ENCODE measurements around the gene TTC39A.

TTC39A gene

DNA sequence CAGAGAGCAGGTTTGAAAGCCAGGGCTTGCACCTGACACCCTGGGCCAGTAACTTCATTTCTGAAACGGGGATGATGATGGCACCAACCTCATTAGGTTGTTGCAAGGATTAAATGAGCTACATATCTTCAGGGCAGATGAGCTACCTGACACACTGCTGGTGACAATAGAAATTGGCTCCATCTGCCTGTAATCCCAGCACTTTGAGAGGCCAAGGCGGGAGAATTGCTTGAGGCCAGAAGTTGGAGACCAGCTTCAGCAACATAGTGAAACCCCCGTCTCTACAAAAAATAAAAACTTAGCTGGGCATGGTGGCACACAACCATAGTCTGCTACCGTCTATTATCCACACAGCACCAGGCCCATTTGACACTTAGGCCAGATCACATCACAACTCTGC is 6.3 kb upstream of the TTC39A start:
- DNase-seq (ENCODE audit: low read depth): no peak

DNA sequence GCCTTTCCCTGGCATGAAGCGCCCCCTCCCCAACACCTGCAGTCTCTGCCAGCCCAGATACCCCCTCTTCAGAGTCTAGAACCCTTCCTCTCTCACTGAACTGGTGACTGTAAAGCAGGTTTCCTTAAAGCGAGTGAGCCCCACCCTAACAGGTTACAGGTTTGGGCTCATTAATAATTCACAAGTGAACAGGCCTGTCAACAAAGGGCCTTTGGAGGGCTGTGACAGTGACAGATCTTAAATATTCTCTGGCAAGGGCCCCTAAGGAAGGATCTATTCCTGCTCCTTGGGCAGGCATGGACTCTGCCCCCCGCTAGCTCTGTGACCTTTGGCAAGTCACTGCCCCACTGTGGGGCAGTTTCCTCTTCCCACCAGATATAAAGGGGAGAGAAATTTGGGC is 5.6 kb upstream of the TTC39A start:
- no peak for DNase-seq (ENCODE audit: low read depth)

DNA sequence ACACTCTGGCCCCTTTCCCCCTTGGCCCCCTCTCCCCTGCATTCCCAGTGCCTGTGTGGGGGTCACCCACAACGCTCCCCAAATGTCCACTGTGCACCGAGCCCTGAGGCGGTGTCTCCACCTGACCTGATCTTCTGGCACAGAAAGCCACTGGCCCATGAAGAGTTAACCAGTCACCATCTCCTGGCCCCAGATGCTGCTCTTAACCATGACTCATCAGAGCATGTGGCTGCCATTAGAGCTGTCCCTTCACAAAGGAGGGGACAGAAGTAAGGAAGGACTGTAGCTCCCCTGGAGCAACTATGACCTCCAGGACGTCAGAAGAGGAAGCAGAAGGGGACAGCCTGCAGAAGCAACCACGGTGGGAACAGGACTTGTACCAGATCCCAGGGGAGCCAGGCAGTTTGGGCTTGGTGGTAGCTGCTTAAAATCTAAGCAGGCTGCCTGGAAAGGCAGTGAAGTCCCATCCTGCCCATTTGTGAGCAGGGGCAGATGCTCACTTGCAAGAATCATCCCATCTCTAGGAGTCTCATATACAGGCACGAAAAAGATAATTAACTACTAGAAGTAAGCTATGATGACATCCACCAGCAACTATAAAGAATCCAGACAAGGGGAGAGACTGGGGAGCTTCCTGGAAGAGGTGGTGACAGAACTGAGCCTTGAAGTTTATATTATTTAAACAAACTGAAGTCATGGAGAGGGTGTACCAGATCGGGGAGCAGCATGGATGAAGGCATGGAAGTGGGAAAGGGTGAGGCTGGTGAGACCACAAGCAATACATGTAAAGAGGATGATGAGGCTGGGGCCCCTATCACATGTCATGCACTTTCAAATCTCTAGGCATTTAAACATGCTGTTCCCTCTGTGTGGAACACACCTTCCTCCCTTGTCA is 1.1 kb upstream of the TTC39A start:
- DNase-seq (ENCODE audit: low read depth): peak; percentile 37

DNA sequence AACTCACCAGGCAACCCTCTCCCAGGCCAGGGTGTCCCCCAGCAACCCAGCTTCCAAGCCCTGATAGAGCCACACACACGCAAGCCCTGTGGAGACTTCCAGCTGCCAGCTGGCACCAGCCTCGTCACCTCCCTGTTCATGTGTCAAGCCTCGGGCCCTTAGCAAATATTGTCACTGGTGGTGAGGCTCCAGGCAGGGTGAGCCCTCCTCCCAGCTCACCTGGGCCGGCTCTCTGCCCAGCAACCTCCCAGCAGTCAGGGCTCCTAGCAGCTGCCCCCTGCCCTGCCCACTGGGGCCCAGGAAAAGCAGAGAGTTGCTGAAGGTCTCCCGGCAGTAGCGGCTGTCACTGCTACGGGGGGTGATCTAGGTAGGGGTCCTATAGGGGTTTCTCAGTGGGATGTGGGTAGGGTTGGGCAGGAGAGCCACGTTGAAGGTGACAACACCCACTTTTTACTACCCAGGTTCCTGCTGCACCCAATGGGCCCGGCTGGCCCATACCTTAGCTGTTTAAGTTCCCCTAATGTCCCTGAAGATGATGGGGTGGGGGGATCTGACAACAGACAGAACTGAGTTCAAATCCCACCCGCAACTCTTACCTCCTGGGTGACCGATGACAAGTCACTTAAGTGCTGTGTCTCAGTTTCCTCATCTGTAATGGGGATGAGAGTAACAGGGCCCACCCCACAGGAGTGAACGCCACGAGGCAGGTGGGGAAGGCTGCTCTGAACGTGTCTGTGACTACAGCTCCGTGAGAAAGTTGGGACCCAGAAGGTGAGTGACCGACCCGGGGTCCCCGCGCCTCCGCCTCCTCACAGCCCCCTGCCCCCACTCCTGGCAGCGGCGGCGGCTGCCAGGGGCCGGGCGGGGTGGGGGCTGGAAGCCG is 678 bp downstream of the TTC39A start:
- DNase-seq (ENCODE audit: low read depth): no peak

DNA sequence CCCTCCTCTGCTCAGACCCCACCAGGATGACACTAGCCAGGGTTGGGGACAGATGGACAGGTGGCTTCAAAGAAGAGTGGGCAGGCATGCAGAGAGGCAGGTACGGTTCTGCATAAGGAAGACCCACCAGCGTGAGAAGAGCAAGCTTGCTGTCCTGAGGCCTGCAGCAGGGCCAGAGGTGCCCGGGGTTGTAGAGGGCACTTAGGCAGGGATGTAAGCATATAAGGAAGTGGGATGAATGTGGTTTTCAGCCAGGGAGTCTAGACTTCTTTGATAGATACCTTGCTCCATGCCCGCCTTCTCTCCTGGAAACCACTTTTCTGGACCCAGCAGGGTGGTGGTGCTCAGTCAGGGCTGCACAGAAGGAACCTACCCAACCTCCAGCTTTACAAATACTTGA is 1.4 kb downstream of the TTC39A start:
- DNase-seq (ENCODE audit: low read depth): no peak

DNA sequence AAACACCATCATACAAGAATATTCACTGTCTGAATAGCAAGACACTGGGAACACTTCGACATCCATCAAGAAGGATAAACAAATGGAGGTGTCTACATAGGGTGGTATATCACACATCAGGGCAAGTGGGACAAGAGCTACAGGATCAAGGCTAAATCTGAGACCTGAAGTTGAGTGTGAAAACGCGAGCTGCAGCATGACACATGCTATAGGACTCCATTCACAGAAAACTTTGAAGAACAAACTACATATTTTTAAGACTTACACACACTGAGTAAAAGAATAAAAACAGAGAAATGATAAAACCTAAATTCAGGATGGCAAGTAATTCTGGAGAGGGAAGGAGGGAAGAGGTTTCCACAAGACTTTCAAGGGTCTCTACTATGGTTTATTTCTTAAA is 2.1 kb downstream of the TTC39A start:
- no peak for DNase-seq (ENCODE audit: low read depth)

DNA sequence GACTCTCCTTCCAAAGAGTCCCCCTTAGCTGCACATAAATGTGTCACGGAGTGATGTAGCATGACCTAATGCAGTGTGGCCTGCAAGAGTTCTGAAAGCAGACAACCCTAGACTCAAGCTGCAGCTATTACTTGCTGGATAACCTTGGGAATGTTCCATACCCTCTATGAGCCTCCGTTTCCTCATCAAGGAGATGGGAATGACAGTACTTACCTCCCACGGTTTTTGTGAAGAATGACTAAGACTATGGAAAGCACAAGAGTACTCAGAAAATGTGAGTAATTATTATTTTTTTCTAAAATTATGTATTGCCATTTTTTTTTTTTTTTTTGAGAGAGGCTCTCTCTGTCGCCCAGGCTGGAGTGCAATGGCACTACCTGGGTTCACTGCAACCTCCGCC is 3.0 kb downstream of the TTC39A start:
- no peak for DNase-seq (ENCODE audit: low read depth)

DNA sequence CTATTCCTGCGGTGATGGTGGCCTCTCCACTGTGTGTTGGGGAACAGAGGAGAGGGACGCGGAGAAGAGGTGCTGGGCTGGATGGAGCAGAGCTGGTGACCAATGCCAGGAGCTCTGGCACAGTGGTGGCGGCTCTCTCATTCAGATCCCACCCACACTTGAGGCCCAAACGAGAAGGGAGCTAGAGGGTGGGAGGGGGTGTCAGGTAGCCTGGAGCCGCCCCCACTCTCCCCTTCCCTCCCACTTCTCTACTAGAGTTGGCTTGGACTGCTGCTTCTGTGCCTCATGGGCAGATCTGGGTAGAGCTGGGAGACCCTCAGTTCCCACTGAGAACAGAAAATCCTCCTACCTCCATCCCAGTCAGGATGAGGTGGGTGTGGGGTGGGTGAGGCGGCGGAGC is 3.5 kb downstream of the TTC39A start:
- DNase-seq (ENCODE audit: low read depth): no peak

DNA sequence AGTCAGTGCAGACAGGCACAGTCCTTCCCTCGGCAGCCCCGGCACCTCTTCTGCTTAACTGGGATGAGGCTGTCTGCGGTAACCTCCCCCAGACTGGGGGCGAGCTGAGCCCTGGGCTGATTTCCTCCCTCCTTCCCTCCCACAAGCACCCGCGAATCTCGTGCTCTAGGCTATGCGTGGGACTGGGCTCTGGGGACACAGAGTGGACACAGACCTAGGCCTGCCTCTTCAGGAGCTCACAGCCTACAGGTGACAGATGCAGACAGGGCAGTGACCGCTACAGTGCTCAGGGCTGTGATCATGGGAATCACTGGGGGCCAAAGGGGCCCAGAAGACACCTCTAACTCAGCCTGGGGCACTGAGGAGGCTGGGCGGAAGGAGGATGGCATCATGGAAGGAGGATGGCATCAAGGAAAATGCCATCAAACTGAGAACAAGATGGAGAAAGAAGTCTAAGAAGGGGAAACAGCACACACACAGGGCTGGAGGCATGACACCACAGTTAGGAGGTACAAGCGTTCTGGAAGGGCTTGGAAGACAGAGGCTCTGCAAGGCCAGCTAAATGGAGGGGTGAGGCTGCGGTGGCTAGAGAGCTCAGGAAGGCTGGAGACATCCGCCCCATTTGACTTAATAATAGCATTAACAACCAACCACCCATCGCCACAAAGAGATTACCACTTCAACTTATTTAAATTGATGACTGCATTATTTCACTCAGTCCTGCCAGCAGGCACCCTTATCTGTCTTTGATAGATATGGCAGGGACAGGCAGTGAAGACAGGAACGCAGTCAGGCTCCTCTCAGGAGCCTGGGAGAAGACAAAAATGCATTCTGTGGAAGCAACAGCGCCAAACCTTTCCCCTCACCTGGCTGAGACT is 4.2 kb downstream of the TTC39A start:
- DNase-seq (ENCODE audit: low read depth): no peak

DNA sequence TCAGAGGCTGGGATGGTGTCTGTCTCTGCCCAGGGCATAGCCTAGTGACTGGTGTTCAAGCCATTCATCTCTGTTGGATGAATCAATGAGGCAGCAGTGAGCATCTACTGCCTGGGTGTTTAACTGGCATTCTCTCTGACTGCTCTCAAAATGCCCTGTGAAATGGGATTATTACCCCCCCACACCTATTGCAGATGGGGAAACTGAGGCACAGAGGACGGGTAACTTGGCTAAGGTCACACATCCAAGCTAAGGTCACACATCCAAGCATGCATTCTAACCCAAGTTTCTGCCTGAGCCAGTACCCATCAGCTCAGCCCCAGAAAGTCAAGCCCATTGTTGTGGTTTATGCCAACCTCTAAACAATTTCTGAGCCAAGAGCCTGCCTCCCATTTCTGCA is 5.0 kb downstream of the TTC39A start:
- no peak for DNase-seq (ENCODE audit: low read depth)

DNA sequence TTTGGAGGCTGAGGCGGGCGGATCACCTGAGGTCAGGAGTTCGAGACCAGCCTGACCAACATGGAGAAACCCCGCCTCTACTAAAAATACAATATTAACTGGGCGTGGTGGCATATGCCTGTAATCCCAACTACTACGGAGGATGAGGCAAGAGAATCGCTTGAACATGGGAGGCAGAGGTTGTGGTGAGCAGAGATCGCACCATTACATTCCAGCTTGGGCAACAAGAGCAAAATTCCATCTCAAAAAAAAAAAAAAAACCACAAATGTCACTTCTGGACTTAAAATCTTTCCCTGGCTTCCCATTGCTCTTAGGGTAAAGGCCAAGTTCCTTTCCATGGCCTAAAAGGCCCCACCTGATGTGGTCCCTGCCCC is 5.4 kb downstream of the TTC39A start:
- peak; percentile 29 for DNase-seq (ENCODE audit: low read depth)

DNA sequence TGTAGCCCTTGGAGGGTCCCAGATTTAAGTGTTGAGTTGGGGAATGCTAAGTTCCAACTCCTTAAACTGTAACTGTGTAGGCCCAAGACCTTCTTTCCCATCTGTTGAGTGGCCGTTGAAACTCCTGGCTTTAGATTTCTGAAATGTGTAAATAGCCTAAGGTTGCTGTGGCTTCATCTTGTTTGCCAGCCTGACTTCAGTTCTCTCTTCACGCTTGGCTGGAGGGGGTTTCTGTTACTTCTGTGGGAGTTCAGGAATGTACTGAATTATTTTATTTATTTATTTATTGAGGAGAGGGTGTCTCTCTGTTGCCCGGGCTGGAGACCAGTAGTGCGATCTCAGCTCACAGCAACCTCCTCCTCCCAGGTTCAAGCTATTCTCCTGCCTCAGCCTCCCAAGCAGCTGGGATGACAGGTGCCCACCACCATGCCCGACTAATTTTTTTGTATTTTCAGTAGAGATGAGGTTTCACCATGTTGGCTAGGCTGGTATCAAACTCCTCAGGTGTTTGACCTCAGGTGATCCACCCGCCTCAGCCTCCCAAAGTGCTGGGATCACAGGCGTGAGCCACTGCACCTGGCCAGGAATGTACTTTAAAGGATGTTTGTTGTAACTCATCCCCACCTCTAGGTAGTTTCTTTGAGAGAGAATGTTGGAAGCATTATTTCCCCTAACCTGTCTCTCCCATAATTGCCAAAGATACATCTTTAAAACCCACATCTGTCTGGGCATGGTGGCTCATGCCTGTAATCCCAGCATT is 5.9 kb downstream of the TTC39A start:
- peak; percentile 20 for DNase-seq (ENCODE audit: low read depth)

DNA sequence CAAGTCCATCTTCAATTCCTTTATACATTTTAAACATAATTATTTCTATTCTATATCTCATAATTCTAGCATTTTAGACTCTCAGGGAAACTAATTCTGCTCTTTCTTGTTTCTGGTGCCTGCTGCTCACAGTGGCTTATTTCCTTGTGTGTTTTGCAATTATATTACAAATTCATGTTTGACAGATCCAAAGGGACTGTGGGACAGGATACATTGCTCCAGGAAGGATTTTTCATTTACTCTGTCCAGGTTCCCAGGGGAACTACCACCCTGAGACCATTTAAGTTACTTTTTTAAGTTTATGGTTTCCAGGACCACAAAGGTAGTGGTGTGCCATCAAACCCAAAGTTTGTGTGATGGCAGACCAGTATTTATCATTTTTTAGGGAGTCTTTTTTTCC is 6.6 kb downstream of the TTC39A start:
- no peak for DNase-seq (ENCODE audit: low read depth)

DNA sequence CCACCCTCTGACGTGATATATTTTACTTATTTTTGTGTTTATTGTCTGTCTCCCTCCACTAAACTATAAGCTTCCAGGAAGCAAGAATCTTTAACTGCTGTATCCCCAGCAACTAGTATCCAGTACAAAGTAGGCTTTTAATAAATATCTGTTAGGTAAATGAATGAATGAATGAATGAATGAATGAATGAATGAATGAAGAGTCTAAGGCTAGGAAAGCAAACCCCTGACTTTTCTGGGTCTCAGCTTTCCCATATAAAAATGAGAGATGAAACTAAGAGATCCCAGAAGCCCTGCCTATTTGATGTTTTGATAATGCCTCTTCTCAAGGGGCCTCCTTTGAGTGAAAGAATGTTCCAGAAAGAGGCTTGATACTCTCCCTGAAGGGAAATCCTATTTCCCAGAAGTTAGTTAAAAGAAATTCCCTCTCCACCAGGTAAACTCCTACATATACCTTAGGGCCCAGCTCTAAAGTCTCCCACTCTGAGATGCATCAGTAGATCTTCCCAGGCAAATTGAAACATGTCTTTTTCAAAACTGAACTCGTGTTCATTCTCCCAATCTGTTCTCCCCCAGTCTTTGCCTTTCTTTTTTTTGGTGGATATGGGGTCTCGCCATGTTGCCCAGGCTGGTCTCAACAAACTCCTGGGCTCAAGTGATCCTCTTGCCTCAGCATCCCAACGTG is 7.8 kb downstream of the TTC39A start:
- no peak for DNase-seq (ENCODE audit: low read depth)

DNA sequence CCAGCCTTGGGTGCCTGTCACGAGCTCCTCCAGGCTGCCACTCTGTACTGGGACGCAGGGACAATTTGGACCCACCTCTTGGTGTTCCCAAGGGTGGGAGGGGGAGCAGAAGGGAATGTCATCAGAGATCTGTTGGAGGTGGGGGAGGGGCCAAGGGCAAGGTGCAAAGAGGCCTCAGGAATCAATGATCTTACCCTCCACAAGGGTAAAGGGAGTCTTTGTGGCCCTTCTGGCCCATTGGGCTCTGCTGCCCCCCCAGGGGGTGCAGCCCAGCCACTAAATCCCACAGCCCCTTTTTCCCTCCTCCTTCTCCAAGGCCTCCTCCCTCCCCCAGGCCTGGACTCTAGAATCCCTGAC is 8.5 kb downstream of the TTC39A start:
- DNase-seq (ENCODE audit: low read depth): no peak

DNA sequence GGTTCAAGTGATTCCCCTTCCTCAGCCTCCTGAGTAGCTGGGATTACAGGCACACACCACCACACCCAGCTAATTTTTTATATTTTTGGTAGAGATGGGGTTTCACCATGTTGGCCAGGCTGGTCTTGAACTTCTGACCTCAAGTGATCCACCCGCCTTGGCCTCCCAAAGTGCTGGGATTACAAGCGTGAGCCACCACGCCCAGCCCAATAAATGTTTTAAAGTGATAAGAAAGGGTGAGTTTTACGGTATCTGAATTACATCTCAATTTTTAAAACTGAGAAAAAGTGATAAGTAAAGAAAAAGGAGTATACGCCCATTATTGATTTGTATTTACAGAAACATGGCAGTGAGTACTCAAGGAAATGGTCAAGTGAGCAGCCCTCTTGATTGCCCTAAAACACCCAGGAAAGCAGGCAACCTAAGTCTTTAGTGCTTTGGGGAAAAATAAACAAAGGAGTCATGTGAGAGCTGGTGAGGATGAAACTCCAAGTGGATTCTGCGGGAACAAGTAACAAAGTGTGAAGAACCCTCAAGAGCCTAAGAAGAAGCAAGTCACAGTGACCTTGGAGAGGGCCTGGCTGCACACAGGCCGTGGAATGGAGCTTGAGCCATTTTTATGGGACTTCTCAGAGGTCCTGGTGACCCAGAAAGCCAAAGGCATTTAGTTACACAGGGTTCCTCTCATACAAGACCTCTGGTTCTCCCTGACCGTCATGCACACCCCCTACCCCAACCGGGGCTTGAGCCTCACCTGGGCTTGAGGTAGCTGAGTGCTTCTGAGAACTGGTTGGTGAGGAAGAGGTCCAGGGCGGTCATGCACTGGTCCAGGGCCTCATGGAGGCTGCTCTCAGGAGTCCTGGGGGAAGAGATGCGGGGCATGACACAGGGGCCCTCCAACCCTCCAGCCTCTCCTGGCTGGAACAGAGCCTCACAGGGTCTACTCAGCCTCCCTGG is 9.1 kb downstream of the TTC39A start:
- no peak for DNase-seq (ENCODE audit: low read depth)

DNA sequence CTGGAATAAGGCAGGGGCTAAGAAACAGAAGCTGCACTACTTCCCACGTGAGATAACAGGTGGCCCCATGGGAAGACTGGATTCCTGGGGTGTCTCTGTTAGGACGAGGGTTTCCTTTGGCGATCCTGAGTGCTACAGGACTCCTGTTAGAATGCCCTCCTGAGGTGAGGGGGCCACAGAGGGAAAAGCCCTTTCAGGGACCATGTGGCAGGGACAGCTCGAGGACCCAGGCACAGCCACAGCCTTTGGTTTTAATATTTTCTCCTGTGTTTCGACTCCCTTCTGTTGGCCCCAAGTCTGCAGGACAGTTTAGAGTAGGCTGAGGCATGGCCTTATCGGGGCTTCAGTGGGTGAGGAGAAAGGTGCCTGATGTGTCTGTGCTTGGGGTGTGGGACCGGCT is 12.6 kb downstream of the TTC39A start:
- DNase-seq (ENCODE audit: low read depth): no peak

DNA sequence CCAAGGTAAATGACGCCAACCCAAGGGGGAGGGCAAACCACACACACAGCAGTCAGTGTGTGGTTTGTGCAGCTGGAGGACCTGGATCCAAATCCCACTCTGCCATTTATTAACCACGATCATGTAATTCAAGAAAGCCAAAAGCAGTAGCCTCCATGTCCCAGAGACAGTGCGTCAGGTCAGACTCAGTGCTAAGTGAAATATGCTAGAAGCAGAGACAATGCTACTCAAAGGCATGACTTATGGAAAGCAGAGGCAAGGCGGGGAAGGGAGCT is 13.6 kb downstream of the TTC39A start:
- no peak for DNase-seq (ENCODE audit: low read depth)

DNA sequence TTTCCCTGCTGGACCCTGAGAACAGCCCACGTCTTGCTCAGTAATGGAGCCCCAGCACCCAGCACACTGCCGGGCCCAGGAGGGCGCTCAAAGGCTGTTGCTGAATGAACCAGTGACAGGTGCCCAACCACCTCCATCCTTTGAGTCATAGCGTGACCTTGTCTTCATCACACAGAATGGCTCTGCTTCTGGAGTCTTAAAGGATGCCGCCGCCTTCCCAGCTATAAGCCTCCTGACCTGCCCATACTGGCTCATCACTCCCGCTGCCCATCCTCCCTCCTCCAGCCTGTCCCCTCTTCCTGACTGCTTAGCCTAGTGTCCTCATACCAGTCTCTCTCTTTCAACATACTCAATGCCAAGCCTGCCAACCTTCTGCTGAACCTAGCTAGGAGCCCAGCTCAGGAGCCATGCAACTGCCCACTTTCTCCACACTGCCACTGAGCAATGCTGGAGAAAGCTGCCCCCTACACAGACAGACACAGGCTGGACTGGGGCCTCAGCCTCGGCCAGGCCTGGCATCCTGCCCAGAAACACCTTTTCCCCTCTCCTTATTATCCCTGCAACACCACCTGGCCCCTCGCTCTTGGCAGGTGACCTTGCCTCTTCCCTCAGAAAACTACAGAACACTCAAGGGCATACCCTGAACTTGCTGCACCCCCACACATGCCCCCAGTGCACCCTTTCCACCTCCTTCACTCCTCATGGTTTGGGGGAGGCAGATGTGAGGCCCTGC is 14.1 kb downstream of the TTC39A start:
- no peak for DNase-seq (ENCODE audit: low read depth)
